MCF 10A (cell line): ENCODE results near the gene MOB3B. TPM values are rescaled to one million over a fixed set of nuclear protein-coding genes. Genes with fewer than 3 reads are reported as not detected.

Source experiments
- BruUV-seq: library from RNA; stranded (reverse); fragments of 400-500 nt; replicated peaks from 2 replicates; lab custom pipeline; 2021; lab: Mats Ljungman, UMichigan
- CTCF ChIA-PET: fragments of 300-600 bp; sonication (Branson Sonifier 250); formaldehyde crosslinking; extraction: SDS; loops from one replicate; lab custom pipeline; 2021; ENCODE audit warnings: antibody characterized with exemption, inconsistent platforms; lab: Yijun Ruan, JAX
- POLR2A ChIA-PET: fragments of 300-600, 350-650 bp; sonication (Branson Sonifier 250); formaldehyde crosslinking; extraction: SDS; loops from one replicate; lab custom pipeline; 2020; ENCODE audit warnings: antibody characterized with exemption, inconsistent platforms; lab: Yijun Ruan, JAX
- DNase-seq: peaks from one replicate; pipeline ENCODE4 v3.0.0-alpha.2; 2018; ENCODE audit not compliant: unreplicated experiment
- H3K27ac Mint-ChIP-seq: one replicate; pipeline ENCODE4 v1.8.0; 2022; ENCODE audit warnings: mild to moderate bottlenecking, low read depth, mixed read lengths; ENCODE audit not compliant: unreplicated experiment
- H3K27me3 Mint-ChIP-seq: one replicate; pipeline ENCODE4 v1.8.0; 2022; ENCODE audit warnings: mixed read lengths; ENCODE audit not compliant: insufficient read depth, unreplicated experiment
- H3K36me3 Mint-ChIP-seq: one replicate; pipeline ENCODE4 v1.8.0; 2022; ENCODE audit warnings: mild to moderate bottlenecking, moderate library complexity, mixed read lengths; ENCODE audit not compliant: insufficient read depth, unreplicated experiment
- H3K4me1 Mint-ChIP-seq: one replicate; pipeline ENCODE4 v1.8.0; 2022; ENCODE audit warnings: mixed read lengths; ENCODE audit not compliant: insufficient read depth, unreplicated experiment
- H3K4me3 Mint-ChIP-seq: one replicate; pipeline ENCODE4 v1.8.0; 2022; ENCODE audit warnings: mild to moderate bottlenecking, moderate library complexity, mixed read lengths; ENCODE audit not compliant: unreplicated experiment
- H3K9me3 Mint-ChIP-seq: one replicate; pipeline ENCODE4 v1.8.0; 2022; ENCODE audit warnings: mixed read lengths; ENCODE audit not compliant: unreplicated experiment
- CTCF ChIP-seq: fragments of 200-600 bp; IDR thresholded peaks from one replicate; pipeline ENCODE4 v1.8.0; 2022; ENCODE audit warnings: antibody characterized with exemption, mild to moderate bottlenecking; ENCODE audit not compliant: unreplicated experiment
- intact Hi-C: fragments of 100-400 bp; cut with micrococcal nuclease; formaldehyde crosslinking; loops from 2 replicates; pipeline ENCODE4 v1.14.1; 2022
- total RNA-seq: library from RNA; stranded (reverse); gene quantifications from 2 replicates; pipeline ENCODE4 v1.2.3, GENCODE V29; 2022

Gene MOB3B
- total RNA-seq, 1 experiment from 2014 or later: 3.7 TPM

DNA sequence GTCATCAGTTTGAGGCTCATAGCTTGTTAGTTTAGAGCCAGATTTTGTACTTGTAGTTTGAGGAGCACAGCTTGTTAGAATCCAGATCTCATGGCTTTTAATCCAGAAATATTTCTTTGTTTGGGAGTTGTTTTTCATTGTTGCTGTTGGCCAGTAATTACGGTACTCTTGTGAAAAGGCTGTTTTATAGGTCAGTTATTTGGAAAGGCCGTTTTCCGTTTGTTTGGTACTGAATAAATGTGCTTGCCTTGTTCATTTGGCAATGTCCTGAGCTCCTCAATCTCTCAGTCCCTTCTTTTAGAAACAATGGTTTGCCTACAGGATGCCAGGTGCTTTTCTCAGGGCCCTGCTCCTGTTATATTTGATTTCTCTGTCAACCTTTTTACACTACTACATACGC, 4.5 kb upstream of the MOB3B start:
- peak overlapping the region; percentile 40 for H3K27ac Mint-ChIP-seq
- H3K4me3 Mint-ChIP-seq: no peak overlapping the region
- CTCF ChIA-PET: interaction anchor here (0.7 to 1.4 kb wide), 4 partner anchors 13 to 201 kb away, joined by 3 to 5 read pairs (median 4); no protein-coding TSS in a partner anchor
- no TSS peak for BruUV-seq
- H3K4me1 Mint-ChIP-seq: peaks cover 17% of the 10 kb centered on the region
- no peak for TF ChIP-seq CTCF
- no peak for DNase-seq
- no peaks in the 10 kb centered on the region for H3K27me3 Mint-ChIP-seq
- POLR2A ChIA-PET: interaction anchor here (0.6 to 0.7 kb wide), 2 partner anchors 113 to 152 kb away, joined by 3 read pairs; no protein-coding TSS in a partner anchor
- intact Hi-C loops: no loop called here
- no peaks in the 10 kb centered on the region for H3K9me3 Mint-ChIP-seq
- H3K36me3 Mint-ChIP-seq: no peaks in the 10 kb centered on the region

- no peak overlapping the region for H3K27ac Mint-ChIP-seq
- BruUV-seq: no TSS peak
- peaks cover 11% of the 10 kb centered on the region for H3K4me1 Mint-ChIP-seq
- intact Hi-C loops: no loop called here
- no peak overlapping the region for H3K4me3 Mint-ChIP-seq
- no peaks in the 10 kb centered on the region for H3K27me3 Mint-ChIP-seq
- POLR2A ChIA-PET: interaction anchor here (0.7 to 1.8 kb wide), 4 partner anchors 14 to 200 kb away, joined by 3 to 5 read pairs (median 4); no protein-coding TSS in a partner anchor
- no peaks in the 10 kb centered on the region for H3K9me3 Mint-ChIP-seq
- peaks cover under 1% of the 10 kb centered on the region for H3K36me3 Mint-ChIP-seq
- CTCF ChIA-PET: interaction anchor here (0.6 to 1.4 kb wide), 5 partner anchors 13 to 201 kb away, joined by 3 to 5 read pairs (median 4); no protein-coding TSS in a partner anchor
- TF ChIP-seq CTCF: no peak
- DNase-seq: no peak
Measured at GRCh38 chr9:27533311-27533710, 3.7 kb upstream of the MOB3B start.

- intact Hi-C loops: no loop called here
- H3K27ac Mint-ChIP-seq: no peak overlapping the region
- no peak for DNase-seq
- ChIA-PET CTCF (interaction anchor here (0.5 to 1.0 kb wide), 5 partner anchors 9 to 233 kb away, joined by 3 to 5 read pairs (median 4); no protein-coding TSS in a partner anchor), POLR2A (interaction anchor here (1.4 to 1.8 kb wide), 2 partner anchors 170 to 199 kb away, joined by 5 read pairs; no protein-coding TSS in a partner anchor)
- H3K27me3 Mint-ChIP-seq: no peaks in the 10 kb centered on the region
- H3K36me3 Mint-ChIP-seq: peaks cover 5% of the 10 kb centered on the region
- no TSS peak for BruUV-seq
- H3K4me3 Mint-ChIP-seq: no peak overlapping the region
- H3K9me3 Mint-ChIP-seq: no peaks in the 10 kb centered on the region
- peaks cover 11% of the 10 kb centered on the region for H3K4me1 Mint-ChIP-seq
- TF ChIP-seq CTCF: no peak
Measured at GRCh38 chr9:27532046-27532445, 2.4 kb upstream of the MOB3B start.

DNA sequence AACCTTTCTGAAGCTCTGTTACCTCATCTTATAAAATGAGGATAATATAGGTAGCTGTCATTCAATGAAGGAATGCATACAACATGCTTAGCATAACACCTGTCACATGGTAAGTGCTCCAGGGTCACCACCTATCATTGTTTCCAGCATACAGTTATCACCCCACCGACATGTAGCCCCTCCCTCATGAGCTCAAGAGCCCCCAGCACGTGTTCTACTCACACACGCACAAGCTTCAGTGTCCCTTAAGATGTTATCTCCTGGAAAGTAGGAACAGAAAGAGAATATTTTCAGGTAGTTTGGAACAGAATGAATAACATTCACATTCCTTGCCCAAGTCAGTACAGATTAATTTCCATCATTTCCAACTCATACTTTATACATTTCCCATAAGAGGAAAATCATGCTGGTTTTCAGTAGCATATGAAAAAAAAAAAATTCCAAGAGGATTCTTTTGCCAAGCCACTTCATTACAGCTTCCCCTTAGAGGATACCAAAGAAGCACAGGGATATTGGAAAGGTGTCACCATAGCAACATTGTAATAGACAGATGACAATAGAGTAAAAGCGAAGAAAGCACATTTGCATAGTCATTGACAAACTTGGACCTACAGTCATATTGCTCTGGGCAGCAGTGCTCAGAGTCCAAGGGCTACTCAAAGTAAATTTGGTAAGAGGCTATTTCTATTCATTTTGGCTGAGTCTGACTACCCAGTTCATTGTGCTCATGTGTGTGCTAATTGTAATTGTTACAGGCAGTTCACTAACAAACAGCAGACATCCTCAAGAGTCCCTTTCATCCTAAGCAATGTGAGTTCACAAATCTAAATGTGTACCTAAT, 1.5 kb upstream of the MOB3B start:
- BruUV-seq: no TSS peak
- Mint-ChIP-seq H3K4me1 (peaks cover 17% of the 10 kb centered on the region), H3K36me3 (peaks cover 5% of the 10 kb centered on the region), H3K27me3 (no peaks in the 10 kb centered on the region), H3K9me3 (no peaks in the 10 kb centered on the region), H3K27ac (no peak overlapping the region), H3K4me3 (no peak overlapping the region)
- no peak for DNase-seq
- TF ChIP-seq CTCF: no peak
- CTCF ChIA-PET: interaction anchor here (0.6 to 2.6 kb wide), 15 partner anchors 8 to 208 kb away, joined by 3 to 69 read pairs (median 4); no protein-coding TSS in a partner anchor
- intact Hi-C loops: no loop called here
- POLR2A ChIA-PET: interaction anchor here (0.7 to 3.8 kb wide), 6 partner anchors 8 to 198 kb away, joined by 3 to 34 read pairs (median 14); no protein-coding TSS in a partner anchor
